Effector CD8-positive, alpha-beta T cell (primary cell): ENCODE measurements around the gene CD80.

Source experiments
- DNase-seq: peaks from one replicate; lab custom pipeline; 2025; lab: John Stamatoyannopoulos, UW

CD80 gene

GRCh38 chr3:119547227-119547626 is 12.2 kb downstream of the CD80 start:
- DNase-seq, result no peak

GRCh38 chr3:119543147-119543546 is 16.3 kb downstream of the CD80 start:
- no peak for DNase-seq

- no peak for DNase-seq
These were observed 17.1 kb downstream of the CD80 start for GRCh38 chr3:119542168-119542767.

GRCh38 chr3:119541547-119541946 is 17.9 kb downstream of the CD80 start:
- no peak for DNase-seq

DNA sequence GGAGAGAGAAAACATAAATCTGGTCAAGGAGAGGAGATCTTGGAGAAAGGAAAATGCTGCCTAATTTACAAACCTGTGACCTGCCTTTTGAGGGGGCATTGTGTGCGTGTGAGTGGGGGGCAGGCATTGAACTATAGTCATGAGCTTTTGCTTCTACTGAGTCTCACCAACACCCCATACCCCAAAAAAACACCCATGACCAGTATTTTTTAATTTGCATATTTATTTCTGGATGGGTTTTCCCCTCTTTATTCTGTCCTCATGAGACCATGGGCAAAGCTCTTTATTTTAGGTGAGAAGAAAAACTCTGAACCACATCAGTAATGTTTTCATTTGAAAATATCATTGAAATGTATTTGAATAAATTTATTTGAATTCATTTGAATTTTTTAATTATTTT is 20.6 kb downstream of the CD80 start:
- DNase-seq, result no peak

GRCh38 chr3:119536757-119537156 is 22.7 kb downstream of the CD80 start:
- DNase-seq, result no peak

GRCh38 chr3:119534296-119534695 is 25.1 kb downstream of the CD80 start:
- DNase-seq, result no peak

DNA sequence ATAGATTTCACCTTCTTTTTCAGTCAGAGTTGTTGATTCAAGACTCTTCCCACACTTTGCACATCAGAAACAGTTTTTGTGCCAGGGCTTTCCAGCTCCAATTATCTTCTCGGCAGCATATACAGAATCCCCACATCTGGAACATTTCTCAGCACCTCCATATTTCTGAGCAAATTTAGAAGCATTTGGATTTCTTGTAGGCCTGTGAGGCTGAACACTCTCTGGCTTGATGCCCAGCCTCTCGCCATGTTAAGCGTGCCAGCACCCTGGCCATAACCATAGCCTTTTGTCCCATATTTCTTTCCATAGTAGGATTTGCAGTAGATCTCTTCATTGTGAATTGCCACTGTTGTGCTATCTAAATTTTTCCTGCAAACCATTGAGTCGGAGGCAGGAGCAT is 28.3 kb downstream of the CD80 start:
- no peak for DNase-seq

DNA sequence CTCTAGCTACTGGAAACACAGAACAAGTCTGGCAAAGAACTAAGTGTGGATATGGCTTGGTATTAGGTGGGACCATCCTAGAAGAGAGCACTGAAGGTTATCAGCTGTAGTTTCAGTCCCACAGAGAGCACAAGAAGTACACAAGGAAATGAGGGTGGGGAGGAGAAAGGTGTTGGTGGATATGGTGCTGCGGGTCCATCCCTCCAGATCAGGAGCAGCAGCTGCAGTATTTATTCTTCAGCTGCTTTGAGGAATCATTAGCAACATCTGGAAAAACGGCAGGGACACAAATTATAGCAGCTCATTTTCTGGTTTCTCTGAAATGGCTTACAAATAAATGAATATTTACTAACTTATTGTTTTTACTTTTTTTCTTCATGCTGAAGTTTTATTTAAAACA is 29.0 kb downstream of the CD80 start:
- DNase-seq, result no peak

DNA sequence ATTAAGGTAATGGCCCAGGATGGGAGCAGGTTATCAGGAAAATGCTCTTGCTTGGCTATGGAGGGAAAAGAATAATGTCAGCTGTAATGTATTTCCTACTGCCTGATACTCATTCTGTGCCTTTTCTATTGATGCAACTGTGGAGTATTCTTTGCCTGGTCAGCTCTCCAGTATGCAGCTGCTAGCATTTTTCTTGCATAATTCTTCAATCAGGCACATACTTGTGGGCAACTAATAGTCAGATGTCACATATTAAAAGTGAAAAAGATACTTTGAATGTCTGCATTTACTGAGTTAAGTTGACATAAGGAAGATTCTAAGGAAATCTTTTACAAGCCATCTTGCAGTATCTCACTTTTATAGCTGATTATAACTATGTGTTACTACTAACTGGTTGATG is 29.5 kb downstream of the CD80 start:
- no peak for DNase-seq

GRCh38 chr3:119527714-119528113 is 31.7 kb downstream of the CD80 start:
- no peak for DNase-seq

DNA sequence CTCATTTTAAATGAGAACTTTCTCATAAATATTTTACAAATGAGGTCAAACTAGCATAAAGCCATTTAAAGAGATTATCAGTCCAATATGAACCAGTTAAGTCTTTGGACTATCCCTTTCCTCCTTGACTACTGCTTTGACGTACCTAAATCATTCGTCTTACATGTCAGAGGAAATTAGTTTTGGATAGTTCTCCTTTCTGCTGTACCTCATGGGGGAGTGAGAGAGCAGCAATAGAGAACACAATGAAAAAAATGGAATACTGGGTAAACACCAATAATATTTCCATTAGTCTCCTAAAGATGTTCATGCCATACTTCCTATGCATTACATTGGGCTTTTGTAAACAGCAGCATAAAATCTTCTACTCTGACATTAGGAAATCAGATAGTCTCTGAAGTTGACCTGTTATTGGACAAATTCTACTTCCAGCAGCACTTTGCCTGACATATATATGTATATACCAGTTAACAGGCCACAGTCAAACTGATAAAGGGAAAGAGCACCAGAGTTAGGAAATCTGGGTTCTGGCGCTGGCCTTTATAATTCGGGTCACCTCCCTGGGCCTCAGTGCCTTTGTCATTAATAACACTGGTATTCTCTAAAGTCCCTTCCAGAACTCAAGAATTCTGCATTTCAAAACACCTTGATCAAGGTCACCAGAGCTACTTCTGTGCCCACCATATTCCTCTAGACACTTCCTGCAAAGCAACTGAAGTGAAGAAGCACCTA is 34.3 kb downstream of the CD80 start:
- DNase-seq, result no peak

- no peak for DNase-seq
These were observed 41.4 kb downstream of the CD80 start for GRCh38 chr3:119518026-119518425.

GRCh38 chr3:119517112-119517511 is 42.3 kb downstream of the CD80 start:
- no peak for DNase-seq

DNA sequence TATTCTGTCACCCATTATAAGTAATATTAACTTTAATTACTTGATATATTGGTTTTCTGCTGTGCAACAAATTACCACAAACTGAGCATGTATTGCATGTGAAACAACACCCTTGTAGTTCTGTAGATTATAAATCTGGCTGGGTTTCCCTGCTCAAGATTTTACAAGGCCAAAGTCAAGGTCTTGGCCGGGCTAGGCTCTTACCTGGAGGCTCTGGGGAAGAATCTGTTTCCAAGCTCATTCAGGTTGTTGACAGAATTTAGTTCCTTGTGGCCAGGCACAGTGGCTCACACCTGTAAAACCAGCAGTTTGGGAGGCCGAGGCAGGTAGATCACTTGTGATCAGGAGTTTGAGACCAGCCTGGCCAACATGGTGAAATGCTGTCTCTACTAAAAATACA is 44.8 kb downstream of the CD80 start:
- DNase-seq, result no peak

- DNase-seq, result no peak
These were observed 48.7 kb downstream of the CD80 start for GRCh38 chr3:119510690-119511089.

DNA sequence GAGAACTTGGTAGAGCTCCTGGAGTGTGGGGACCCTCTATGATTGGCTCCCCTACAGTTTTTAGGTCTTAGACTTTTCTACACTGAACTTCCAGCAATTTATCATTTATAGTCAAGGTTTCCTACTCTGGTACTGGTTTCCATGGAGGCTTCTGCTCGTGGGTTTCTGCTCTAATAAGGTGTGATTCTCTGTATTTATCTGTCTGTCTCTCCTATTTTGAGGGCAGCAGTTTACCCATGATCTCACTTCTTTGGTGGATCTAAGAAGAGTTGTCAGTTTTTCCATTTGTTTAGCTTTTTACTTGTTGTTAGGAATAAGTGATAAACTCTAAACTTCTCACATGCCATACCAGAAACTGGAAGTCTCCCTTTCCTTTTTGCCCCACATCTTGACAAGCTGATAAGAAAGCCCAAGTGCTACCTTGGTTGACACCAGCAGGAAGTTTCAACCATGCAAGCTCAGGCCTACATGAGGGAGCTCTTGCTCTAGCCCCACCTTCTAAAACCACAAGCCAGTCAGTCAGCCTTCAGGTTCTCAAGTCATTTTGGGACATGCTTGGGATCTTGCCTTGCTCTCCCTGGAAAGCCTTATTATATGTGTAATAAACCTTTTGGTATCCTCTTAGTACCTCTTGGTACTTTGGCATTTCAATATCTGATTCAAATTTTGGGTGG is 51.1 kb downstream of the CD80 start:
- DNase-seq, result no peak

- no peak for DNase-seq
These were observed 52.0 kb downstream of the CD80 start for GRCh38 chr3:119507404-119507803.

- DNase-seq, result no peak
These were observed 52.8 kb downstream of the CD80 start for GRCh38 chr3:119506631-119507030.

- DNase-seq, result no peak
These were observed 58.5 kb downstream of the CD80 start for GRCh38 chr3:119500901-119501300.

DNA sequence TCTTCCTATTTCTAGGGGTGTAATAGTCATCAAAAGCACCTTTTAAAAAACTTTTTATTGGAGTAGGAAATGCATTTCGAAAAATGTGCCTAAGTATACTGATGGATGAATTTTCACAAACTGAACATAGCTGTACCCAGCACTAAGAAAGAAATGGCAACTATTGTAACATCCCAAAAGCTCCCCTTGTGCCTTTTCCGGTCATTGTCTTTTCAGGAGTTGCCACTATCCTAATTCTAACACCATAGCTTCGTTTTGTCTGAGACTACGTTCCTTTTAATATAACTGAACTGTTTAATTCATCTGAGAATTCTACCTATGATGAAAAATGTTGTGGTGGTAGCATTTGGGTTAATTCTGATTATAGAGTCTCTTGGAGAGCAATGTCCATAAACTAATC is 59.1 kb downstream of the CD80 start:
- DNase-seq, result no peak

GRCh38 chr3:119498186-119499011 is 61.0 kb downstream of the CD80 start, which contains the start of gene TIMMDC1:
TSS of gene TIMMDC1 (plus strand) at chr3:119498547. CDS start at chr3:119498734, 187 bp downstream.
- peak; percentile 94 for DNase-seq
